Measurements from ENCODE around the gene FNIP2. TPM values are rescaled to one million over a fixed set of nuclear protein-coding genes. Genes with fewer than 3 reads are reported as not detected.

Gene FNIP2
- total RNA-seq, 4 donors from 2014 or later = 48.9 to 75.8 (median 63.2) TPM

DNA sequence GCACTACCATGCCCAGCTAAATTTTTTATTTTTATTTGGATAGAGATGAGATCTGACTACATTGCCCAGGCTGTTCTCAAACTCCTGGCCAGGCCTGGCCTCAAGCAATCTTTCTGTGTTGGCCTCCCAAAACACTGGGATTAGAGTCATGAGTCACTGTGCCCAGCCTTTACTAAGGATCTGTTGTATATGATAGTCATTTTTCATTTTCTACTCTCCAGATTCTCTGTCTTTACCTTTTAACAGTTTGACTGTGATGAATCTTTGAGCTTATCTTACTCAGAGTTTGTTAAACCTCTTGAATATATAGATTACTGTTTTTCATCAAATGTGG is 161.8 kb downstream of the FNIP2 start:
- intact Hi-C loops (cut with DNase I) = no loop called here
- Histone ChIP-seq H3K9me3 (no peaks in the 10 kb centered on the region), H3K27me3 (no peaks in the 10 kb centered on the region), H3K4me1 (no peaks in the 10 kb centered on the region), H3K36me3 (no peaks in the 10 kb centered on the region), H3K27ac (no peak overlapping the region), H3K4me3 (replicated peaks in 1 of 3) (no peak overlapping the region)
- TF ChIP-seq POLR2A (IDR thresholded peaks at IDR 0.05) = no peak
- TF ChIP-seq, protein P1, sequence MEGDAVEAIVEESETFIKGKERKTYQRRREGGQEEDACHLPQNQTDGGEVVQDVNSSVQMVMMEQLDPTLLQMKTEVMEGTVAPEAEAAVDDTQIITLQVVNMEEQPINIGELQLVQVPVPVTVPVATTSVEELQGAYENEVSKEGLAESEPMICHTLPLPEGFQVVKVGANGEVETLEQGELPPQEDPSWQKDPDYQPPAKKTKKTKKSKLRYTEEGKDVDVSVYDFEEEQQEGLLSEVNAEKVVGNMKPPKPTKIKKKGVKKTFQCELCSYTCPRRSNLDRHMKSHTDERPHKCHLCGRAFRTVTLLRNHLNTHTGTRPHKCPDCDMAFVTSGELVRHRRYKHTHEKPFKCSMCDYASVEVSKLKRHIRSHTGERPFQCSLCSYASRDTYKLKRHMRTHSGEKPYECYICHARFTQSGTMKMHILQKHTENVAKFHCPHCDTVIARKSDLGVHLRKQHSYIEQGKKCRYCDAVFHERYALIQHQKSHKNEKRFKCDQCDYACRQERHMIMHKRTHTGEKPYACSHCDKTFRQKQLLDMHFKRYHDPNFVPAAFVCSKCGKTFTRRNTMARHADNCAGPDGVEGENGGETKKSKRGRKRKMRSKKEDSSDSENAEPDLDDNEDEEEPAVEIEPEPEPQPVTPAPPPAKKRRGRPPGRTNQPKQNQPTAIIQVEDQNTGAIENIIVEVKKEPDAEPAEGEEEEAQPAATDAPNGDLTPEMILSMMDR (IDR thresholded peaks at IDR 0.05) = no peak
- DNase-seq = no peak

DNA sequence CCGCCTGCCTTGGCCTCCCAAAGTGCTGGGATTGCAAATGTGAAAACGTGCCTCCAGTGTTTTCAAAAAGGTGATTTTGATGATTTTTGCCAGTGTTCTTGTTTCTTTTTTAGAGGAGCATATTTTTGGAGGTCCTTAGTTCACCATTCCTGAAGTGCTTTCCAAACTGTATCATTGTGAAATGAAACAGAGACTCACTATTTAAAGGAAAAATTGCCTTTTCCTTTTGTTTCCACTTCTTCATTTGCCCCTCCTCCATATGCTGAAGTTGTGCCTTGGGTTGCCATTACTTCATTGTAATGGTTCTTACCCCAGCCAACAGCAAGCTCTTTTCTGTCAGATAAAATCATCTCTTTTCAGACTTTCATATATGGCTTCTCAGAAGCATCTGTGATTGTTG is 164.4 kb downstream of the FNIP2 start:
- no peaks in the 10 kb centered on the region for H3K9me3 ChIP-seq
- WGBS, 2 donors = 88 to 89% methylated on average over 2 of the region's 2 CpGs
- H3K27me3 ChIP-seq = no peaks in the 10 kb centered on the region
- H3K27ac ChIP-seq = no peak overlapping the region
- no peaks in the 10 kb centered on the region for H3K36me3 ChIP-seq
- DNase-seq = no peak
- H3K4me3 ChIP-seq (replicated peaks in 1 of 3) = no peak overlapping the region
- no peaks in the 10 kb centered on the region for H3K4me1 ChIP-seq
- intact Hi-C loops (cut with DNase I) = no loop called here
- TF ChIP-seq, protein P1 (IDR thresholded peaks at IDR 0.05) = no peak
- TF ChIP-seq POLR2A (IDR thresholded peaks at IDR 0.05) = no peak

DNA sequence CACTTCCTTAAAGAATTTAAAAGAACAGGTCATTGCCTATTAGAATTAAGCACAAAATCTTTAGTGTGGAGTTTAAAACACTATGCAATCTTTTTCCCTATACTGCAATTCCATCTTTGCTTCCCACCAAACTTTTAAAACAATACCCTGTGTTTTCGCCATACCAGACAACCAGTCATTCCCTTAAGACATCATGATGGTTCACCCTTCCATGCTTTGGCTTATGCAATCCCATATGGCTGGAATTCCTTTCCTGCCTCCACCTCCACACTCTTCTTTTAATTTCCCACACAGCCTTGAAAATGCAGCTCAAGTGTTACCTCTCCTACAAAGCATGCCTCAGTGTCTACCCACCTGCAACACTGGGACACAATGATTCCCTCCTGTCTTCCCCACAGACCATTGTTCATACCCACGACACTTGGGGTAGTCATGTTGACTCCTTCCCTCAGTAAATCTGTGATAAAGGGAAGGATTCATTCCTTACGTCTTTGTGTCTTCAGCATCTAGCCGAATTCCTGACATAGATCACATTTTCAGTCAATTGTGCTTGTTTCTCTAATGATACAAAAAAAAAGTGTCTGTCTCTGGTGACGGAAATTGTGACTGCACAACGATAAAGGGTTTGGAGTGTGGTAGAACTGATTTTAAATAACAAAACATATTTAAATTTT is 166.3 kb downstream of the FNIP2 start:
- Histone ChIP-seq H3K27me3 (no peaks in the 10 kb centered on the region), H3K4me3 (replicated peaks in 1 of 3) (no peak overlapping the region), H3K36me3 (no peaks in the 10 kb centered on the region), H3K4me1 (no peaks in the 10 kb centered on the region), H3K9me3 (no peaks in the 10 kb centered on the region), H3K27ac (no peak overlapping the region)
- WGBS, 2 donors = 91 to 94% methylated on average over 6 of the region's 6 CpGs
- DNase-seq = no peak
- no peak for TF ChIP-seq POLR2A (IDR thresholded peaks at IDR 0.05)
- TF ChIP-seq, protein P1 (IDR thresholded peaks at IDR 0.05) = no peak
- intact Hi-C loops (cut with DNase I) = no loop called here

GRCh38 chr4:158936238-158936637 is 167.4 kb downstream of the FNIP2 start:
- no peaks in the 10 kb centered on the region for H3K27me3 ChIP-seq
- H3K4me1 ChIP-seq = no peaks in the 10 kb centered on the region
- H3K9me3 ChIP-seq = no peaks in the 10 kb centered on the region
- intact Hi-C loops (cut with DNase I) = no loop called here
- WGBS, 2 donors = 77 to 89% methylated on average over 6 of the region's 6 CpGs
- no peak for TF ChIP-seq POLR2A (IDR thresholded peaks at IDR 0.05)
- TF ChIP-seq, protein P1 (IDR thresholded peaks at IDR 0.05) = no peak
- H3K4me3 ChIP-seq (replicated peaks in 1 of 3) = no peak overlapping the region
- DNase-seq = no peak
- H3K36me3 ChIP-seq = no peaks in the 10 kb centered on the region
- no peak overlapping the region for H3K27ac ChIP-seq

DNA sequence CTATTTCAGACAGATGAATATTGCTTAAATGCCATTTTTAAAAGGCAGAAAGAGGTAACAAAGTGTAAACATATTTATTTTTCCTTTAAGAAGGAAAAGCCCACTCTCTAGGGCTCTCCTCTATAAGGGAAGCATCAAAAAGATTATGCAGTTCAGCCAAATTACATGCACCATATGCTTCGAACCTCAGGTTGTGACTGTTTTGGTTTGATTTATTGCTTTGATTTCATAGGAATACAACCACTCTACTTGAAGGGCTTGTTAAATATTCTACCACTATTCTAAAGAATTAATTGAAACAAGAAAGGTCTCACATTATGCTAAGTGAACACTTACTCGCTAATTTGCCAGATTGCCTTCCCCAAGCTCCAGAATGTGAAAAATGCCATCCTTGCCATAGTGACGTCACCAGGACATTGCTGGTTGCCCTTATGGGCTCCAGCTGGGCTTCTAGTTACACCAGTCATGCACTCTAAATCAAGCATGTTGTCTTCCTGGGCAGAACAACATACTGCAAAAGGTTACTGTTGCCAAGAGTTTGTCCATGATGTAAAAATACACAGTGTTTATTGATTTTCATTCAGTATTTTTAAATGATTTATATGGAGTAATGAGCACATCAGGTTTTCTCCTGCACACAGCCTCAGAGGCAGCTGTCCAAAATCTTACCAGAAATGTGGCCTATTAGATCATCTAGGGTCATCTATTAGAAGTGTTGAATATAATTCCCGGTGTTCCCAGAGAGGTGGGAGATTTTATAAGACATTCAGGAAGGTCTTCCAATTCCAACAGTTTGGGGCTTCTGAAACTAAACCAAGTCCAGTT is 169.6 kb downstream of the FNIP2 start:
- H3K4me3 ChIP-seq (replicated peaks in 1 of 3) = no peak overlapping the region
- no peaks in the 10 kb centered on the region for H3K27me3 ChIP-seq
- intact Hi-C loops (cut with DNase I) = no loop called here
- no peak for DNase-seq
- WGBS, 2 donors = 87 to 91% methylated on average over 4 of the region's 4 CpGs
- TF ChIP-seq, protein P1 (IDR thresholded peaks at IDR 0.05) = no peak
- TF ChIP-seq POLR2A (IDR thresholded peaks at IDR 0.05) = no peak
- H3K36me3 ChIP-seq = no peaks in the 10 kb centered on the region
- no peaks in the 10 kb centered on the region for H3K4me1 ChIP-seq
- H3K27ac ChIP-seq = no peak overlapping the region
- H3K9me3 ChIP-seq = no peaks in the 10 kb centered on the region
